HepG2 (cell line): ENCODE data around the gene NFYC. TPM values are rescaled to one million over a fixed set of nuclear protein-coding genes. Genes with fewer than 3 reads are reported as not detected.

Experiments used
- ATAC-seq: fragments of 200-7000 bp; cut with Tn5 transposase; 3 replicates; pipeline ENCODE4 v1.9.1; 2020; ENCODE audit warnings: mild to moderate bottlenecking, moderate library complexity
- BruUV-seq: library from RNA; stranded (reverse); fragments of 400-500 nt; replicated peaks from 2 replicates; lab custom pipeline; 2021; lab: Mats Ljungman, UMichigan
- CTCF ChIA-PET: fragments of 300-600 bp; formaldehyde crosslinking; extraction: SDS; loops from one replicate; lab custom pipeline; 2021; ENCODE audit warnings: low total read pairs, inconsistent platforms, low intra/inter-chr PET ratio; lab: Yijun Ruan, JAX
- POLR2A ChIA-PET: fragments of 350-600 bp; sonication (Branson Sonifier 250); formaldehyde crosslinking; loops from one replicate; lab custom pipeline; 2020; ENCODE audit warnings: antibody characterized with exemption, inconsistent platforms; lab: Yijun Ruan, JAX
- DNase-seq: peaks from one replicate; pipeline ENCODE4 v3.0.0-alpha.2; 2015; ENCODE audit warnings: low spot score
- FAIRE-seq: peaks from 3 replicates; lab custom pipeline; 2011; peaks lifted over from hg19 to GRCh38; lab: Jason Lieb, UNC
- H2AFZ ChIP-seq: one replicate; pipeline ENCODE4 v1.6.1; 2011; ENCODE audit warnings: low read length, inconsistent platforms
- H3K27ac ChIP-seq: fragments of 300-600 bp; 3 replicates; pipeline ENCODE4 v1.8.0; 2011; ENCODE audit warnings: mixed run types, mild to moderate bottlenecking, mixed read lengths, low read length, inconsistent platforms; ENCODE audit not compliant: insufficient read depth; ENCODE audit errors: extremely low read length
- H3K27me3 ChIP-seq, 2 experiments: fragments of 200-600 bp in 1 of 2; 2 replicates in 1 of 2; 3 replicates in 1 of 2; pipeline versions ENCODE4 v1.6.0 to v1.8.0; 2011; ENCODE audit warnings: low read length in 2 of 2, mild to moderate bottlenecking in 2 of 2, moderate library complexity in 2 of 2, inconsistent platforms in 1 of 2; ENCODE audit not compliant: insufficient read depth in 2 of 2, control insufficient read depth in 1 of 2
- H3K36me3 ChIP-seq, 2 experiments: fragments of 200-600 bp in 1 of 2; replicated peaks in 1 of 2; 2 replicates in 1 of 2; 3 replicates in 1 of 2; pipeline versions ENCODE4 v1.5.1 to v1.8.0; 2011; ENCODE audit warnings: low read length in 2 of 2, inconsistent platforms in 1 of 2; ENCODE audit not compliant: insufficient read depth in 2 of 2, control insufficient read depth in 1 of 2
- H3K4me1 ChIP-seq: 2 replicates; pipeline ENCODE4 v1.5.1; 2012; ENCODE audit warnings: low read length, inconsistent platforms; ENCODE audit not compliant: insufficient read depth
- H3K4me2 ChIP-seq: 2 replicates; pipeline ENCODE4 v1.6.0; 2011; ENCODE audit warnings: low read depth, low read length, inconsistent platforms
- H3K4me3 ChIP-seq, 3 experiments: fragments of 200-600 bp in 1 of 3; sonication (generic), shearing (Covaris generic) in 1 of 3; replicated peaks in 1 of 3; 2 replicates each; pipeline ENCODE4 v1.5.1; 2011 to 2016; ENCODE audit warnings: low read length in 3 of 3, inconsistent platforms in 2 of 3, low read depth in 2 of 3, mild to moderate bottlenecking in 2 of 3, control low read depth in 1 of 3, mixed read lengths in 1 of 3; ENCODE audit not compliant: insufficient read depth in 1 of 3
- H3K79me2 ChIP-seq: one replicate; pipeline ENCODE4 v1.6.1; 2011; ENCODE audit warnings: low read length, inconsistent platforms; ENCODE audit not compliant: insufficient read depth
- H3K9ac ChIP-seq: 2 replicates; pipeline ENCODE4 v1.6.0; 2011; ENCODE audit warnings: mild to moderate bottlenecking, low read depth, low read length, inconsistent platforms; ENCODE audit not compliant: insufficient read depth
- H3K9me3 ChIP-seq: 2 replicates; pipeline ENCODE4 v1.5.1; 2012; ENCODE audit warnings: mild to moderate bottlenecking, low read length
- H4K20me1 ChIP-seq: 2 replicates; pipeline ENCODE4 v1.6.0; 2011; ENCODE audit warnings: inconsistent platforms, mild to moderate bottlenecking, low read length, moderate library complexity; ENCODE audit not compliant: insufficient read depth
- ATF7 ChIP-seq, 2 experiments: fragments of 450-650 bp in 1 of 2; sonication (generic) in 1 of 2; formaldehyde crosslinking in 1 of 2; IDR thresholded peaks; 2 replicates each; pipeline versions ENCODE4 v1.4.0 to v1.6.1; 2016 to 2020; ENCODE audit warnings: antibody characterized with exemption in 1 of 2, mild to moderate bottlenecking in 1 of 2, missing genetic modification reagents in 1 of 2
- DNMT1 ChIP-seq: sonication (generic); formaldehyde crosslinking; IDR thresholded peaks from 2 replicates; pipeline ENCODE4 v1.5.1; 2020; ENCODE audit warnings: mild to moderate bottlenecking, missing genetic modification reagents
- KDM3A ChIP-seq: IDR thresholded peaks from 2 replicates; pipeline ENCODE4 v1.6.1; 2018; ENCODE audit warnings: low read depth, missing compliant biosample characterization
- KMT2A ChIP-seq: sonication (generic); formaldehyde crosslinking; IDR thresholded peaks from 2 replicates; pipeline ENCODE4 v1.4.0; 2020; ENCODE audit warnings: missing genetic modification reagents
- NR2C2 ChIP-seq: sonication (generic); formaldehyde crosslinking; IDR thresholded peaks from 2 replicates; pipeline ENCODE4 v1.4.0; 2020; ENCODE audit warnings: missing genetic modification reagents, mild to moderate bottlenecking, moderate library complexity, borderline replicate concordance
- TAF1 ChIP-seq: sonication (generic); formaldehyde crosslinking; IDR thresholded peaks from 2 replicates; pipeline ENCODE4 v1.4.0; 2020; ENCODE audit warnings: missing genetic modification reagents
- TMF1 ChIP-seq: sonication (generic); formaldehyde crosslinking; IDR thresholded peaks from 2 replicates; pipeline ENCODE4 v1.8.1; 2022; ENCODE audit warnings: low read depth, missing genetic modification reagents
- U2AF2 ChIP-seq: fragments of 200-400 bp; formaldehyde crosslinking; IDR thresholded peaks from 2 replicates; pipeline ENCODE4 v1.6.1; 2017; ENCODE audit warnings: low read depth, mild to moderate bottlenecking, low read length
- ZNF264 ChIP-seq: sonication (generic); formaldehyde crosslinking; IDR thresholded peaks from 2 replicates; pipeline ENCODE4 v1.4.0; 2020; ENCODE audit warnings: missing genetic modification reagents
- ZSCAN9 ChIP-seq: IDR thresholded peaks from 2 replicates; pipeline ENCODE4 v1.6.1; 2016; ENCODE audit warnings: borderline replicate concordance
- WGBS: methylation state at CpG from one replicate; pipeline ENCODE4 v1.1.6; 2017; ENCODE audit warnings: low lambda C conversion rate; 5-methylcytosine and 5-hydroxymethylcytosine counted together
- in situ Hi-C: cut with HindIII; loops from 2 replicates; pipeline ENCODE4 v1.10.0; 2017; ENCODE audit warnings: low pct_unique_long_range_greater_than_20kb; ENCODE audit not compliant: extremely low pct_ligation_motif_present
- intact Hi-C: fragments of 100-400 bp; cut with micrococcal nuclease; formaldehyde crosslinking; loops from one replicate; pipeline ENCODE4 v1.10.0; 2022; ENCODE audit not compliant: unreplicated experiment
- polyA plus RNA-seq, 8 experiments: library from polyadenylated mRNA; depleted of rRNA in 3 of 8; stranded (reverse) in 7 of 8; unstranded in 1 of 8; fragments of >200 nt; fragmentation: Illumina TruSeq in 4 of 8; extraction: Trizol in 4 of 8; gene quantifications; 2 replicates each; pipeline versions ENCODE4 v1.2.1 to v1.2.3, GENCODE V29; 2011 to 2016; ENCODE audit warnings: low read depth in 4 of 8, missing spikeins in 1 of 8, mixed read lengths in 1 of 8; ENCODE audit not compliant: insufficient read depth in 1 of 8
- total RNA-seq, 5 experiments: library from RNA; depleted of rRNA; stranded (reverse); fragments of >200 nt; fragmentation: Illumina TruSeq; extraction: Trizol; gene quantifications; 2 replicates each; pipeline ENCODE4 v1.2.3, GENCODE V29; 2016; ENCODE audit warnings: low read depth in 1 of 5

Gene NFYC
- total and polyA plus RNA-seq, 2 of the 13 experiments (the other 11 are each of a cell fraction or from before 2014, with no cell fraction given), result 33.9 to 73.7 TPM

DNA sequence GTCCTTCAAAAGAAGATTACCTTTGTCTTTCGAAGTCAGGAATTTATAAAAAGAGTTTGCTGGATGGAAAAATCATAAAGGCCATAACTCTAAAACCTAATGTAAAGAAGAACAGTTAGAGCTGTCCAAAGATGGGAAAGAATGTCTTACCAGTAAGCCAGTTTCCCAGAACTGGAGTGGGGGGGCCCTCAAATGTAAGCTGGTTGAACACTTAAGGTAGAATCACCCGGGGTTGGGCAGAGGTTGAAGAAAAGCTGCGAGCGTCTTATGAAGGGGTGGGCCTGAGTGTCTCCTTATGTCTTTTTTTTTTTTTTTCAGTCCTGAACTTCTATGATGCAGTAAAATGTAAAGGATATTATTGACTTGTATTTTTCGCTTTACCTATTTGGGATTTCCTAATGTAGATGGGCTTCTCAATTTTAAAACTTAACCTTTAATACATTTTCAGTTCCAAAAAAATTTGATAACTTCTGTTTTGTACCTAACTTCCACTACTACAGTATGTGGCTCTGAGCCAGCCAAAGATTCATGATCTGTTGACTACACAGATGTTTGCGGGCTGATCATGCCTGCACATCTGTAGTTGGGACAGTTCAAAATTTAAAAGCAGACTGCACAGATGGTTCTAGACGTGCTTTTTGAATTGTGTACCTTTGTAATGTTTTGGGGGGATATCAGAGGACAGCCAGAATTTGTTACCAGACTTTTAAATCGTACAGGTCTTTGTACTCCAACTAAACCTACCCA lies 43.6 kb downstream of the NFYC start:
- Histone ChIP-seq H3K27ac (no peak overlapping the region), H2AFZ (no peak overlapping the region), H3K4me2 (no peak overlapping the region), H3K9ac (no peak overlapping the region), H3K36me3 (peaks cover 9 to 30% of the 10 kb centered on the region in 2 experiments; a peak in 3 of 5 replicates), H3K4me3 (no peak overlapping the region), H3K79me2 (peaks cover 56% of the 10 kb centered on the region), H3K9me3 (no peaks in the 10 kb centered on the region), H3K27me3 (no peaks in the 10 kb centered on the region), H4K20me1 (no peaks in the 10 kb centered on the region), H3K4me1 (peaks cover 19% of the 10 kb centered on the region)
- TF ChIP-seq U2AF2 (no peak), TMF1 (CRISPR knock-in tag) (no peak), ZSCAN9 (no peak), ZNF264 (CRISPR knock-in tag) (no peak), TAF1 (CRISPR knock-in tag) (no peak), KMT2A (CRISPR knock-in tag) (no peak), NR2C2 (CRISPR knock-in tag) (no peak), KDM3A (no peak)
- POLR2A ChIA-PET, result no interaction called here
- WGBS, result 94% methylated on average over 8 of the region's 8 CpGs
- no TSS peak for BruUV-seq
- intact Hi-C loops (no loop called here), in situ Hi-C loops (no loop called here)
- ATAC-seq (no peak), FAIRE-seq (no peak), DNase-seq (no peak)
- CTCF ChIA-PET, result no interaction called here

DNA sequence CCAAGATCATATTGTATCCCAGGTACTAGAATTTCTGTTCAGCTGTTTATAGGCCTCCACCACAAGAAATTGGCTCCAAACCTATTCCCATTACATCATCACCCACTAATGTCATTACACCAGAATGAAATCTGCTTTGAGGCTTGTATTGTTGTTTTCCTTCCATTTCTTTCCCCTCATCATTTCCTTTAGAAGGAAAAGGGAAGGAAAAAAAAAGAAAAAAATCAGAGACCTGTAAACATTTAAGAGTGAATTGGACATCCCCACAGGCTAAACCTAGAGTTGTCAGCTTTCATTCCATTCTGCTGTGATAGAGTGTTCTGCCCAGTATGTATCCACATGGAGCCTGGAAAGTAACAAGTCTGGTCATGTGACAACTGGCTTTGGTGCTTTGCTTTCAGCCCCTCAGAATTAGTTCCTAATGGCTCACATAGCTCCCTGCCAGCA lies 44.6 kb downstream of the NFYC start:
- ChIA-PET CTCF (no interaction called here), POLR2A (no interaction called here)
- H3K27me3 ChIP-seq, result no peaks in the 10 kb centered on the region
- DNase-seq (no peak), ATAC-seq (no peak), FAIRE-seq (no peak)
- peaks cover 26% of the 10 kb centered on the region for H3K4me1 ChIP-seq
- no peaks in the 10 kb centered on the region for H4K20me1 ChIP-seq
- in situ Hi-C loops (no loop called here), intact Hi-C loops (no loop called here)
- H3K9me3 ChIP-seq, result no peaks in the 10 kb centered on the region
- no peak overlapping the region for H3K9ac ChIP-seq
- H3K27ac ChIP-seq, result no peak overlapping the region
- no peak overlapping the region for H3K4me2 ChIP-seq
- BruUV-seq, result no TSS peak
- peaks cover 52% of the 10 kb centered on the region for H3K79me2 ChIP-seq
- H3K36me3 ChIP-seq, result peaks cover 10 to 36% of the 10 kb centered on the region in 2 experiments
- no peak overlapping the region for H2AFZ ChIP-seq
- no peak for TF ChIP-seq DNMT1 (CRISPR knock-in tag)
- peak; percentile 50; the same call in 1 of the 2 replicates for TF ChIP-seq ATF7 (IDR thresholded peaks at IDR 0.05)
- TF ChIP-seq ATF7 (CRISPR knock-in tag; IDR thresholded peaks at IDR 0.05), result no peak
- no peak overlapping the region for H3K4me3 ChIP-seq
